Stimulated activated CD4-positive, alpha-beta T cell treated with anti-CD3 and anti-CD28 coated beads, Interleukin-4, amount 100 ng/mL, for 1 hour (primary cell): ENCODE measurements around the gene VKORC1.
A peak's percentile ranks its signal among the peaks of the same experiment; 100 is the strongest.
"Not testable (repeated sequence)": the region's sequence is repeated elsewhere in the genome, so short reads cannot be mapped to it uniquely, and the experiment has no call there.

Experiments used
- DNase-seq: peaks from one replicate; pipeline ENCODE4 v3.0.0-alpha.2; 2020

Gene VKORC1

DNA sequence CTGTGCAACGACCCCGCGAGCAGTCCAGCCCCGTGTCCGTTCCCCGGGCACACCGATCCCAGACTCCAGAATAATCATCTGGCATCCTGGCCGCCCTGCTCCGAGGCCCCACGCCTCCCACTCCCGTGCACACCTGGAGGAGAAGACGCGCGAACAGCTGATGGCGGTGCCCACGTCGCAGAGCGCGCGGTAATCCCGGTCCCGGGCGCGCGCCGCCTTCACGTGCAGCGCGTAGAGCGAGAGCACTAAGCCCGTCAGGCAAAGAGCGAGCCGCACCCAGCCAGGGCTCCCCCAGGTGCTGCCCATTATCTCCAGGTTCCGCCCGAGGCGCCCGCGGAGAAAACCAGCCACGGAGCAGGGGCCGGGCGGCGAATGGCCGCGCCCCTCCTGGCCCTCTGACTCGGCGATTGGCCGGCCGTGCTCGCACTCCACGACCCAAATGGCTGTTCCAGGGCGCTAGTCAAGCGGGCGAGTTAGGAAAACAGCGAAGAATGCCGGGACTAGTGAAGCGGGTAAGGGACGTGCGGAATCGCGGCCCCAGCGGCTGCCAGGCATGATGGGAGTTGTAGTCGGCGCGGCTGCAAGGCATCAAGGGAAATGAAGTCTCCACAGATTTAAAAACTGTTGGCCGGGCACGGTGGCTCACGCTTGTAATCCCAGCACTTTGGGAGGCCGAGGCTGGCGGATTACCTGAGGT, at the start of gene VKORC1:
Gene VKORC1 (minus strand): TSS at position 374 of the 697 bp plus-strand sequence. CDS start 68 bp downstream, at position 306.
- DNase-seq, result peak; percentile 86

GRCh38 chr16:31143694-31144148, 49.1 kb upstream of the VKORC1 start:
- no peak for DNase-seq

GRCh38 chr16:31143011-31143693, 48.6 kb upstream of the VKORC1 start:
- DNase-seq, result no peak

DNA sequence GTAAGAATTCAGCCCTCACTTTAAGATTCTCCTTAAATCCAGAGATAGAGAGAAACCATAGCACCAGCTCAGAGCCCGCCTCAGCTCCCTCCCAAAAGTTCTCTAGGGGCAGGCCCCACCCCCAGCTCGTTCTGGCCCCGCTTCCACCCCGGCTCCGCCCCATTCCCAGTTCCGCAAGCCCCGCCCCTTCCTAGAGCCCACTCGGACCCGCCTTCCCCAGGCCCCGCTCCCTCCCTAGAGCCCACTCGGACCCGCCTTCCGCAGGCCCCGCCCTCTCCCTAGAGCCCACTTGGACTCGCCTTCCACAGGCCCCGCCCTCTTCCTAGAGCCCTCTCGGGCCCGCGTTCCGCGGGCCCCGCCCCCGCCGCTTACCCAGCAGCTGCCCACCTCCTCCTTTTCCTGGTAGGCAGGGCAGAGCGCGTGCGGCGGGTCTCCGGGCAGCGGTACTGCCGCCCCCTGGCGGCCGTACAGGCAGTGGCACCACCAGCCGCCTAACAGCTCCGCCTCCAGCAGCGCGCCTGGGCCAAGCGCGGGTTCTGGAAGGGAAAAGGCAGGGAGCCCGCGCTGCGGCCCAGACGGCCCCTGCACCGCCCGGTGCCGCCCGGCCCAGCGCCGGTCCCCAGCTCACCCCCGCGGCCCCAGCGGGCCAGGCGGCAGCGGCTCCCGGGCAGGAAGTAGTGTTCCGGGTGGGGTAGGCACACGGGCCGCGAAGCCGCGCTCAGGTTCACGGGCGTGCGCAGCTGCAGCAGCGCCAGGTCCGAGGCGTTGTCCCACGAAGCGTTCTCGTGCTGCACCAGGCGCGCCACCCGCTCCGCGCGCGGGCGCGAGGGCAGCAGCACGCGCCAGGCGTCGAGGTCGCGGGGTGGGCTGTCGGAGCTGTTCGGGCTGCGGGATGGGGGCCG, 47.8 kb upstream of the VKORC1 start:
- peak; percentile 97 for DNase-seq

DNA sequence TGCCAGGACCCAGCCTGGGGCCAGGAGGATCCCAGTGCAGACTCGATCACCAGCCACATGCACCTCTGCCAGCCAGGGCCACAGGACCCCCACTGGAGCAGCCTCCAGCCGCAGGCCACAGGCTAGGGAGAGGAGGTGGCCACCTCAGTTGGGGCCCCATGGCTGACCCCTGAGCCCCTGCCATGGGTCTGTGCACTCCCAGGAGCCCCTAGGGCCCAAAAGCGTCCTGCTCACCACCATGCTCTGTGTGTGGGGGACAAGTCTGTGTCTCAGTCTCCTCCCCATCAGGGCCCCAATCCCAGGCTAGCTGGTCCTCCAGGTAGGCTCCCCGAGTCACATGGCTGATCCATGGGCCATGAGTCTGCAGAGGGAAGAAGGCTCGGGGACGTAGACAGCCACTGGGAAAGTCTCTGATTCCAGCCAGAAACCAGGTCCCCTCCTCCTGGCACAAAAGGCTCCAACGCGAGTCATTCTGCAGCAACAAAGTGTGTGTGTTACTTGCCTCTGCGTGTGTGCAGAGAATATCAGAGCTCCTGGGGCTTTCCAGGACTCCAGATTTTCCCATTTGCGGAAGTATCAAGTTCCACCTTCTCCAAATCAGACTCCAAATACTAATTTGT, 47.0 kb upstream of the VKORC1 start:
- DNase-seq, result no peak

- DNase-seq, result not testable (repeated sequence)
Measured at GRCh38 chr16:31141071-31141469, 46.5 kb upstream of the VKORC1 start.

GRCh38 chr16:31138621-31139578, 44.3 kb upstream of the VKORC1 start:
- no peak for DNase-seq

DNA sequence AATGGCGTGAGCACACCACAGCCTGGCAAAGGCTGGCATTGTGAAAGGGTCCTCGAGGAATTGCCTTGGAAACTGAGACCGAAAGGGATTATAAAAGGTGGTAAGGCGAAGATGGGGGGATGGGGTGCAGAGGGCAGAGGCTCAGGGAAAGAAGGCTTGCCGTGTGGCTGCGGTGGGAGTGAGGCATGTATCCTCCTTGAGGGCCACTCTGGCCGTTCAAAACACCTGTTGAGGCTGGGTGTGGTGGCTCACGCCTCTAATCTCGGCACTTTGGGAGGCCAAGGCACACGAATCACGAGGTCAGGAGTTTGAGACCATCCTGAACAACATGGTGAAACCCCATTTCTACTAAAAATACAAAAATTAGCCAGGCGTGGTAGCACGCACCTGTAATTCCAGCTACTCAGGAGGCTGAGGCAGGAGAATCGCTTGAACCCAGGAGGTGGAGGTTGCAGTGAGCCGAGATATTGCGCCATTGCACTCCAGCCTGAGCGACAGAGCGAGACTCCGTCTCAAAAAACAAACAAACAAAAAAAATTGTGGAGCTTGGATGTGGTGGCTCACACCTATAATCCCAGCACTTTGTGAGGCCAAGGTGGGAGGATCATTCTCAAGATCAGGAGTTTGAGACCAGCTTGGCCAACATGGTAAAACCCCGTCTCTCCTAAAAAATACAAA, 42.4 kb upstream of the VKORC1 start:
- DNase-seq, result not testable (repeated sequence)

DNA sequence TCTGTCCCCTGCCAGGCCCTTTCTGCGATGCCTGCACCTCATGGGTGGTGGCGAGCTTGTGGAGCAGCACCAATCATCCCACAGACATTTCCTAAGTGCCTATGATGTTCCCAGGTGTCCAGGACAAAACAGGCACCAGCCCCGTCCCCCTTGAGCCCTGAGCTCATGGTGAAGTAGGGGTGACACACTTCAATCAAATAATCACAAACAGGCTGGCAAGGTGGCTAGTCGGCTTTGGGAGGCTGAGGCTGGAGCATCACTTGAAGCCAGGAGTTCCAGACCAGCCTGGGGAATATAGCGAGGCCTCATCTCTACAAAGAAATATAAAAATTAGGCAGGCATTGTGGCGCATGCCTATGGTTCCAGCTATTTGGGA, 41.7 kb upstream of the VKORC1 start:
- no peak for DNase-seq

GRCh38 chr16:31135535-31136286, 41.1 kb upstream of the VKORC1 start, which contains the start of gene PRSS8:
PRSS8 (minus strand) TSS chr16:31135727; CDS start chr16:31135498, 229 bp downstream.
- no peak for DNase-seq

DNA sequence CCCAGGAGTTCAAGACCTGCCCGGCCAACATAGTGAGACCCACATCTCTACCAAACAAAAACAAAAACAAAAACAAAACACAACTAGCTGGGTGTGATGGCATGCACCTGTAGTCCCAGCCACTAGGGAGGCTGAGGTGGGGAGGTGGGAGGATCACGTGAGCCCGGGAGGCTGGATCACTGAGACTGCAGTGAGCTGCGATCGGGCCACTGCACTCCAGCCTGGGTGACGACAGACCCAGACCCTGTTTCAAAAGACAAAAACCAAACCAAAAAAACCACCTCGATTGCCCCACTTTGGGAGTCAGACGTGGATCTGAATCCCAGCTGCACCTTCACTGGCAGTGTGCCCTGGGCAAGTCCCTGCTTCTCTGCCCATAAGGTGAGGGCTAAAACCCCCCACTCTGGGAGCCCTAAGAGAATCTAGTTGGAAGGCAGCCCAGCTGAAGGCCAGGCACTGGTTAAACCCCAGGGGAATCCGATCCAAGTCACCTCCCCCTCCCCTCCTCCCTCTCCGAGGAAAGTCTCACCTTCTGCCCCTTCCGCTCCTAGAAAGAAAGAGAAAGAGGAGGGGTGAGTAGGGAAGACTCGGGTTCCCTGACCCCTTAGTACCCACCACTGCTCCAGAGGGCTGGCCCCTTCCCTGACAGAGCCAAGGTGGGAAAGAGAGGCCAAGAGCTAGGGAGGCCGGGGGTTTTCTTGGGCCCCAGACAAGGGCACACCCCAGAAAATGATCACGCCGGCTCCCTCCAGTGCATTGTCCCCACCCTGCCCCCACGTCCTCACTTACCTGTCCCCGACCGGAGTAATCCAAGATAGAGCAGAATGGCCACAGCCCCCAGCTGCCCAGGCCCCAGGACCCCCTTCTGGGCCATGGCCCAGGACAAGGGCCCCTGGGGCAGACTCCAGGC, 40.3 kb upstream of the VKORC1 start:
- no peak for DNase-seq

DNA sequence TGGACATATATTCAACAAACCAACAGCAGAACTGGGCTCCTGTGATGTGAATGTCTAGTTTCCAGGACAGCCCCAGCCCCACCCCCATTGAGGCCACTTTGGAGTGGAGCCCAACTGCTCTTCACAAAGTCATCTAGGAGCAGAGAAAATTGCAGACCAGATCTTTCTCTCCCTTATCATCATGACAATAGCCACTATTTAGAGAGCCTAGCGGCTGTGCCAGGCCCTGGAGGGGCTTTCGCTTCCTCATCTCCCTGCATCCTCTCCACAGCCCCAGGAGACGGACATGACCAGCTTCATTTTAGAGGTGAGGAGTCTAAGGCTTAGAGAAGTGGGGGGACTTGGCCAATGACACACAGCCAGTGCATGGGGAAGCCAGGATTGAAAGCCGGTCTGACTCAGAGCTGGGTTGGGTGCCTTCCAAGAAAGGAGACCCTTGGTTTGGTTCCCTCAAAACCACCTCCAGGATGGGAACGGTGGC, 39.5 kb upstream of the VKORC1 start:
- DNase-seq, result no peak

GRCh38 chr16:31133046-31133501, 38.5 kb upstream of the VKORC1 start:
- no peak for DNase-seq

- no peak for DNase-seq
Measured at GRCh38 chr16:31132303-31132979, 37.8 kb upstream of the VKORC1 start.

DNA sequence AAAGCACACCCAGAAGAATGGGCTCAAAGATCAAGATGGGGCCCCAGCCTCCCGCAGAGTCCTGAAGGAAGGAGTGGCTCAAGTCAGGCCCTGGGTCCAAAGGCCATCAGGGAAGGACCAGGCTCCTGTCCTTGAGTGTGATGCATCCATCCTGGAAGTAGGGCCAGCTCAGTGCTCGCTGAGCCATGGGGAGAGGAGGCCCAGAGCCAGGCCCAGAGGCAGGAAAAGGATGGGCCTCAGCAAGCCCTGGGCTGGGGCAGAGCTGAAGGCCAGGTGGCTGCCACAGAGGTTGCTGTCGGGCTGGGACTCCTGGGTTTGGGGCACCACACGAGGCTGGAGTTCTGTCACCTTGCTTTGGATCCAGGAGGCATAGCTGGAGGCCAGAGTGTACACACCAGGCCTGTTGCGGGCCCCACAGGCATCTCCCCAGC, 37.3 kb upstream of the VKORC1 start:
- no peak for DNase-seq

- DNase-seq, result no peak
Measured at GRCh38 chr16:31131416-31131815, 36.8 kb upstream of the VKORC1 start.

DNA sequence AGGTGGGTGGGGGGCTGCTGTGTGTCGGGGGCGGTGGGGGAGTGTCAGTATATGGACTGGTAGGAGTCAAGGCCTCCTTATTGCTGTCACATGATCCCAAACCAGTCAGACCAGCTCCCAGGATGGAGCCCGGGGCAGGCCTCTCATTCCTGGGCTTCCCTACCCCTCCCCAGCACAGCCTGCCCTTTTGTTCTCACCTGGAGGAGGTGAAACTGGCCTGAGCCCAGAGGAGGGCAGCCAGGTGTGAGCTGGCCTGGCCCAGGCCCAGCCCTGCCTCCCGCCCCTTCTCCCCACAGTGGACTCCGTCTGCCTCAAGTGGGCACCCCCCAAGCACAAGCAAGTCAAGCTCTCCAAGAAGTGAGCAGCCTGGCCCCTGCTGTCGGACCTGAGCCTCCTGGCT, 36.3 kb upstream of the VKORC1 start:
- DNase-seq, result no peak

- DNase-seq, result no peak
Measured at GRCh38 chr16:31130336-31130891, 35.8 kb upstream of the VKORC1 start.
